CD4-positive, CD25-positive, alpha-beta regulatory T cell (primary cell): ENCODE data around the gene CACNG4. TPM values are rescaled to one million over a fixed set of nuclear protein-coding genes. Genes with fewer than 3 reads are reported as not detected.

Experiments
- ATAC-seq, 2 donors: fragments of 150-1000 bp; cut with Tn5 transposase; one replicate each; pipeline ENCODE4 v1.10.0; 2021; ENCODE audit warnings: low read depth in 2 of 2, moderate number of reproducible peaks in 2 of 2, moderate library complexity in 1 of 2
- DNase-seq, 3 donors: peaks; one replicate each; pipeline versions ENCODE4 v3.0.0 to v3.0.0-alpha.2; 2012 to 2022; ENCODE audit warnings: mixed read lengths in 1 of 3
- H3K27ac ChIP-seq: one replicate; pipeline ENCODE4 v1.7.0; 2013; ENCODE audit warnings: mild to moderate bottlenecking, low read length; ENCODE audit not compliant: insufficient read depth, poor library complexity, severe bottlenecking
- H3K27me3 ChIP-seq: one replicate; pipeline ENCODE4 v1.7.0; 2013; ENCODE audit warnings: low read length; ENCODE audit not compliant: control insufficient read depth, insufficient read depth
- H3K36me3 ChIP-seq: one replicate; pipeline ENCODE4 v1.7.0; 2013; ENCODE audit warnings: mild to moderate bottlenecking, low read length, moderate library complexity; ENCODE audit not compliant: control insufficient read depth, insufficient read depth
- H3K4me1 ChIP-seq: 2 replicates; pipeline ENCODE4 v1.7.0; 2013; ENCODE audit warnings: mild to moderate bottlenecking, low read length; ENCODE audit not compliant: insufficient read depth, control insufficient read depth, poor library complexity, severe bottlenecking
- H3K4me3 ChIP-seq: one replicate; pipeline ENCODE4 v1.7.0; 2013; ENCODE audit warnings: low read depth, mild to moderate bottlenecking, low read length, moderate library complexity
- H3K9me3 ChIP-seq, 2 experiments: 1 replicate in 1 of 2; 2 replicates in 1 of 2; pipeline ENCODE4 v1.7.0; 2013; ENCODE audit warnings: low read length in 2 of 2, mild to moderate bottlenecking in 1 of 2, moderate library complexity in 1 of 2; ENCODE audit not compliant: control insufficient read depth in 2 of 2
- H3K27ac Mint-ChIP-seq, 3 donors: one replicate each; pipeline ENCODE4 v1.8.0; 2020 to 2022; ENCODE audit warnings: mild to moderate bottlenecking in 3 of 3, mixed read lengths in 3 of 3, moderate library complexity in 2 of 3
- H3K27me3 Mint-ChIP-seq: one replicate; pipeline ENCODE4 v1.8.0; 2022; ENCODE audit warnings: mild to moderate bottlenecking, mixed read lengths
- H3K36me3 Mint-ChIP-seq: one replicate; pipeline ENCODE4 v1.8.0; 2020; ENCODE audit warnings: mixed read lengths
- H3K4me1 Mint-ChIP-seq, 4 donors: one replicate each; pipeline ENCODE4 v1.8.0; 2020 to 2022; ENCODE audit warnings: mixed read lengths in 4 of 4, mild to moderate bottlenecking in 1 of 4
- H3K4me3 Mint-ChIP-seq, 4 donors: one replicate each; pipeline ENCODE4 v1.8.0; 2020 to 2022; ENCODE audit warnings: mild to moderate bottlenecking in 4 of 4, mixed read lengths in 4 of 4, moderate library complexity in 3 of 4
- H3K9me3 Mint-ChIP-seq, 7 donors: one replicate each; pipeline ENCODE4 v1.8.0; 2020 to 2022; ENCODE audit warnings: mixed read lengths in 7 of 7, mild to moderate bottlenecking in 3 of 7, moderate library complexity in 2 of 7
- polyA plus RNA-seq, 4 donors: library from polyadenylated mRNA; unstranded; fragments of 300-500 nt; fragmentation: Illumina TruSeq; gene quantifications; one replicate each; pipeline ENCODE4 v1.2.3, GENCODE V29; 2021
- total RNA-seq: library from RNA; stranded (reverse); gene quantifications from one replicate; pipeline ENCODE4 v1.2.3, GENCODE V29; 2022

Gene CACNG4
- total and polyA plus RNA-seq, 5 donors from 2014 or later: not detected

GRCh38 chr17:67017910-67018309 is 53.4 kb downstream of the CACNG4 start:
- Mint-ChIP-seq H3K27me3 (peaks cover 4% of the 10 kb centered on the region), H3K4me1 (no peaks in the 10 kb centered on the region), H3K27ac (no peak overlapping the region), H3K4me3 (no peak overlapping the region), H3K36me3 (no peaks in the 10 kb centered on the region), H3K9me3 (no peaks in the 10 kb centered on the region)
- DNase-seq (no peak), ATAC-seq (no peak)
- no peaks in the 10 kb centered on the region for H3K27me3 ChIP-seq
- no peak overlapping the region for H3K4me3 ChIP-seq
- no peaks in the 10 kb centered on the region for H3K36me3 ChIP-seq
- no peaks in the 10 kb centered on the region for H3K4me1 ChIP-seq
- H3K9me3 ChIP-seq: no peaks in the 10 kb centered on the region
- no peak overlapping the region for H3K27ac ChIP-seq

DNA sequence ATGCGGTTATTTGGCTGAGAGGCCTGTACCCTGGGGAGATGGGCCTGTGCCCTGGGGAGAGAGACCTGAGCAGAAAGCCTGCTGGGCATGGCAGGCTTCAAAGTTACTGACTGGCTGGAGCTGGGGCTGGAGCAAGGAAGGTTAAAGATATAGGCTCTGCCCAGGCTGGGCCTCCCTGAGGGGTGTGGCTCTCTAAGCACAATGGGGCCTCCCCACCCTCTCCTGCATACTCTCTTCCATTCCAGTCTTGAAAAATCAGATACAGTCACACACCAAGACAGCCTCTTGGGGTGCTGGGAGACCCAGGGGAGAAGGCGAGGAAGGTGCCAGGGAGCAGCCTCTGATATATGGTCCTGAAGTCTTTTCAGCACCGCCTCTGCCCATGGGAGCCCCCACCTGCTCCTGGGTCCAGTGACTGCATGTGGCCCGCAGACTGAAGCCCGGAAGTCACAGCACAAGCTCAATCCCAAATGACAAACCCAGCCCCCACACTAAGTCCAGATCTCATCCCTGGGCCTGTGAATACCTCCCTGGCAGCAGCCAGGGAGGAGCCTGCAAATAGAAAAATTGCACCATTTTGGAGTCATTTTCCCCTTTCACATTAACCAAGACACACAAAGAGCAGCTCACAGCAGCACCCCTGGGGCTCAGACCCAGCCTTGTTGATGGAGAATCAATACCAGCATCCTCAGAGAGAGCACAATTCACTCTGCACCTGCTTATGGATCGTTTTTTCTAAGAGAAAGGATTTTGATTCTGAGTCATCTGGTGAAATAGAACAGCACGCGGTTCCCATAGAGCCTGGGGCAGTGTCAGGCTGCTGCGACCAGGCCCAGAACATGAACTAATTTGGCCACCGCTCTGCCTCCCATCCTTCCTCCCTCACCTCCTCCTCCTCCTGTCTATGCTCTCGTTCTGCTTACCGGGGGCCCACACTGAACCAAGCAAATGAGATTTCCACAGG is 54.2 kb downstream of the CACNG4 start:
- H3K4me1 Mint-ChIP-seq: no peaks in the 10 kb centered on the region

GRCh38 chr17:67019809-67020208 is 55.3 kb downstream of the CACNG4 start:
- H3K4me3 ChIP-seq: no peak overlapping the region
- Mint-ChIP-seq H3K36me3 (no peaks in the 10 kb centered on the region), H3K27ac (no peak overlapping the region), H3K9me3 (no peaks in the 10 kb centered on the region), H3K27me3 (peaks cover 4% of the 10 kb centered on the region), H3K4me1 (no peaks in the 10 kb centered on the region), H3K4me3 (no peak overlapping the region)
- DNase-seq (no peak), ATAC-seq (no peak)
- H3K27ac ChIP-seq: no peak overlapping the region
- no peaks in the 10 kb centered on the region for H3K9me3 ChIP-seq
- no peaks in the 10 kb centered on the region for H3K27me3 ChIP-seq
- no peaks in the 10 kb centered on the region for H3K4me1 ChIP-seq
- H3K36me3 ChIP-seq: no peaks in the 10 kb centered on the region

More for the DNA sequence above, 54.2 kb downstream of the CACNG4 start:
- DNase-seq: no peak
- Mint-ChIP-seq H3K27ac (no peak overlapping the region), H3K27me3 (peaks cover 4% of the 10 kb centered on the region), H3K4me3 (no peak overlapping the region), H3K9me3 (no peaks in the 10 kb centered on the region), H3K36me3 (no peaks in the 10 kb centered on the region)
- Histone ChIP-seq H3K36me3 (no peaks in the 10 kb centered on the region), H3K27ac (no peak overlapping the region), H3K4me3 (no peak overlapping the region), H3K9me3 (no peaks in the 10 kb centered on the region), H3K4me1 (no peaks in the 10 kb centered on the region), H3K27me3 (no peaks in the 10 kb centered on the region)
- ATAC-seq: no peak

DNA sequence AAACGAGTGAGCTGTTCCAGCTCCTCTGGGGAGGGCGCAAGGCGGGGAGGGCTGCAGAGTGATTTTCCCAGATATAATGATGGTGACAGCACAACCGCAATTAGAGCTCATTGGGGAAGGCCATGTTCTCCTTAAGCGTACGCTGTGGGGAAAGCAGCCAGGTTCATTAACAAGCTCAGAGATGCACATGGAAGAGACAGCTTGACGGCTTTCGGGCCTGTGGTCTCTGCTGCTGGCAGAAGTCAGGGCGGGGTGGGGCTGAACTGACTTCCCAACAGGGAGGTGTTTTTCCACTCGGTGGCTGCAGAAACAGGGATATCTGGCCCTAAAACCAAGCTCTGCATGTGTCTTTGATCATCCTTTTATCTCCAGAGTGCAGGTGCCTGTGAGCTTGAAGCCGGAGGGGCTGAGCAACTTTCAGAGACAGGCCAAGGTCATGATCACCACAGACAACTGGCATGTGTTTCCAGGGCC is 55.8 kb downstream of the CACNG4 start:
- Histone ChIP-seq H3K4me1 (no peaks in the 10 kb centered on the region), H3K27me3 (no peaks in the 10 kb centered on the region), H3K9me3 (no peaks in the 10 kb centered on the region), H3K27ac (no peak overlapping the region), H3K4me3 (no peak overlapping the region), H3K36me3 (no peaks in the 10 kb centered on the region)
- no peak overlapping the region for H3K27ac Mint-ChIP-seq
- H3K27me3 Mint-ChIP-seq: peaks cover 7% of the 10 kb centered on the region
- no peak for ATAC-seq
- H3K4me3 Mint-ChIP-seq: no peak overlapping the region
- no peaks in the 10 kb centered on the region for H3K36me3 Mint-ChIP-seq
- no peaks in the 10 kb centered on the region for H3K4me1 Mint-ChIP-seq
- H3K9me3 Mint-ChIP-seq: no peaks in the 10 kb centered on the region
- DNase-seq: no peak

- H3K27me3 ChIP-seq: no peaks in the 10 kb centered on the region
- H3K36me3 ChIP-seq: no peaks in the 10 kb centered on the region
- ATAC-seq (no peak), DNase-seq (no peak)
- no peak overlapping the region for H3K27ac ChIP-seq
- Mint-ChIP-seq H3K27me3 (peaks cover 8% of the 10 kb centered on the region), H3K4me1 (no peaks in the 10 kb centered on the region), H3K36me3 (no peaks in the 10 kb centered on the region), H3K4me3 (no peak overlapping the region), H3K9me3 (no peaks in the 10 kb centered on the region), H3K27ac (no peak overlapping the region)
- no peaks in the 10 kb centered on the region for H3K4me1 ChIP-seq
- H3K4me3 ChIP-seq: no peak overlapping the region
- H3K9me3 ChIP-seq: no peaks in the 10 kb centered on the region
Observed at GRCh38 chr17:67021196-67021595, 56.7 kb downstream of the CACNG4 start.

GRCh38 chr17:67021743-67022450 is 57.4 kb downstream of the CACNG4 start:
- H3K9me3 Mint-ChIP-seq: no peaks in the 10 kb centered on the region
- H3K4me3 Mint-ChIP-seq: no peak overlapping the region
- no peak overlapping the region for H3K27ac ChIP-seq
- H3K36me3 ChIP-seq: no peaks in the 10 kb centered on the region
- H3K4me1 Mint-ChIP-seq: no peaks in the 10 kb centered on the region
- H3K4me1 ChIP-seq: no peaks in the 10 kb centered on the region
- peaks cover 8% of the 10 kb centered on the region for H3K27me3 Mint-ChIP-seq
- H3K27ac Mint-ChIP-seq: no peak overlapping the region
- ATAC-seq: no peak
- H3K36me3 Mint-ChIP-seq: no peaks in the 10 kb centered on the region
- no peaks in the 10 kb centered on the region for H3K27me3 ChIP-seq
- H3K4me3 ChIP-seq: no peak overlapping the region
- DNase-seq: no peak
- no peaks in the 10 kb centered on the region for H3K9me3 ChIP-seq

DNA sequence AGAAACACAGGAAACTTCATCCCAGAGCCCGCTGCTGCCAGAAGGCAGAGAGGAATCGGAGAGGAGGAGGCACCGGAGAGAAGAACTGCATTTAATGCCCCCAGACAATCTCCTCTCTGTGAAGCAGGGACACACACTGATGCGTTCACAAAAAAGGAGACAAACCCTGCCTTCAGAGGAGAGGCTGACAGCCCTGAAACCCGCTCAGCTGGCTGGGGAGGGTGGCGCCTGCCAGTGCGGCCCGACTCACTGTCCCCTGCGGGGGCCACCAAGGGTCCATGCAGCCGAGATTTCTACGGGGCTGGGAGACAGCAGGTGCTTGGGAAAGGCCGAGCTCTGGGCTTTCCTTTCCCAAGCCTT is 57.9 kb downstream of the CACNG4 start:
- Mint-ChIP-seq H3K27me3 (peaks cover 8% of the 10 kb centered on the region), H3K4me3 (no peak overlapping the region), H3K9me3 (no peaks in the 10 kb centered on the region), H3K27ac (no peak overlapping the region), H3K4me1 (no peaks in the 10 kb centered on the region), H3K36me3 (no peaks in the 10 kb centered on the region)
- DNase-seq (no peak), ATAC-seq (no peak)
- Histone ChIP-seq H3K9me3 (no peaks in the 10 kb centered on the region), H3K27me3 (no peaks in the 10 kb centered on the region), H3K36me3 (no peaks in the 10 kb centered on the region), H3K27ac (no peak overlapping the region), H3K4me1 (no peaks in the 10 kb centered on the region), H3K4me3 (no peak overlapping the region)
